Measurements from ENCODE around the gene GRB7.

Gene GRB7

DNA sequence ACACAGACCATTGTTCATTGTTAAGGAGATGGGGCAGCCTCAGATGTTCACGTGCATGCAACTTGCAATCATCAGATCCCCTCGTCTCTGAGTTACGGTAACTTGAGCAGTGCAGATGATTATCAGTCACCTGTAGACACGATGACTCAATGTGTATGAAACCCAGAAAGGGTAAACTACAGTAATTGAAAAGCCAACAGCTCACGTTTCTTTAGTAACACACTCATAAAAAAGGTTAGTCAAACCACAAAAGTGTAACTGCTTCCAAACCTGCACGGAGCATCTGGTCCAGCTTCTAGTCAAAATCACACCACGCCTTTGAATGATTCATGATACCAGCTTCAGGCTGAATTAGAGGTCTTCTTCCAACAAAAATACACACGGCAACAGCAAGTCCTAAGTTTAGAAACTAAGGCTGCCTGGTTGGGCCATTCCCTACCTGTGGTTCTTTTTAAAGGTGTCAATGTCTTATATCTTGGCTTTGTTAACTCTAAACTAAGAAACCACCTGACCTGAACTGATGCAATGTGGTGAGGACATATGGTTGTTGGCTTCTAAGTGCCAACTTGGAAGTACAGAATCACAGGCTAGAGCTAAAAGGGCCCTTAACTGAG lies 32.3 kb downstream of the GRB7 start:
- DNase-seq: no peak

DNA sequence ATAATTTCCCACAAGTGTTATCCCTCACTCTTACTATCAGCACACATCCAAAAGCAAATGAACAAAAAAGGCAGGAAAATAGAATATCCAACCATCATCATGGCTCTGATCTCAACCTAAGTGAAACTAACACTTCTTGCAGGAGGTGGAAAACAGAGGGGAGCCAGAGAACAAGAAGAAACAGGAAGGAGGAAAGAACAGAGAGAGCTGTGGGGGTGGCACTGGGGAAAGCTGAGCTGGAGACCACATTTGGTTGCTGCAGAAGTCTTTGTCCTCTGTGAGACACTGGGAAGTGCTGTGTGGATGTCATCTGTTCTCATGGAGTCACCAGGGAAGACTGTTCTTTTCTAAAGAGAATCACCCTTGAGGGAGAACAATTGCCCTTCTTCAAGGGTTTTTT lies 34.7 kb downstream of the GRB7 start:
- no peak for DNase-seq

DNA sequence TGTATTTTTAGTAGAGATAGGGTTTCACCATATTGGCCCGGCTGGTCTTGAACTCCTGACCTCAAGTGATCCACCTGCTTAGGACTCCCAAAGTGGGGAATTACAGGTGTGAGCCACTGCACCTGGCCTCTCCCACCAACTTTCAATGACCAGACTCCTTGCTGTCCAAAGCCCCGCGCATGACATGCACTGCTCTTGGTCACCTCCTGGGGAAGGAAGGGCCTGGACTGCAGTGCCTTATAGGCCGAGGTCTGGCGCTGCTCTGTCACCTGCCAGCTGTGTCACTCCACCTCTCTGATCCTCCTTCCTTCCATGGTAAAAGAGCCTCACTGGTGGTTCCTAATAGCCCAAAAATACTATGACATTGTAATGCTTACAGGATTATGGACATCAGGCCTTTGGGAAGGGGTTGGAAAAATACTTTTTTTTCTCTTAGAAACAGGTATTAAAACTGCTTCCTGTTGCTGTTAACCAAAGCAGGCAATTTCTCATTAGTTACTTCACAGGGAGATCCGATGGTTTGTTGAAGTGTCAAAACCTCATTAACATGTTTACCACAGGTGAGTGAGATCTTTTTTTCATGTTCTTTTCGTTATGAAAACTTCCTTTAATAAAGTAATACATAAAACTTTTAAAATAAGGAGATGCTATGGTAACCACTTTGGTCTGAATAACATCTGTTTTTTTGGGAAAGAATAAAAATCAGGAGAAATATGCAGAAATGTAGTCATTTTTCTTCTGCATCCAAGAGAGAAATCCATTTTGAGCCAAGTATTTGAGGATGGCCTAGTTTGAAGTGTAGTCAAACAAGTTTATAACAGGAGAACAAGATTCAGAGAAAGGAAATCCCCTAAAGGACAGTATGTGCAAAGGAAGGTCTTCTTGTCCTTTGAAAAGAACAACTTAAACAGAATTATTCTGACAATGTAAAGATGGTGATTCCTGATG lies 35.5 kb downstream of the GRB7 start:
- DNase-seq: no peak

DNA sequence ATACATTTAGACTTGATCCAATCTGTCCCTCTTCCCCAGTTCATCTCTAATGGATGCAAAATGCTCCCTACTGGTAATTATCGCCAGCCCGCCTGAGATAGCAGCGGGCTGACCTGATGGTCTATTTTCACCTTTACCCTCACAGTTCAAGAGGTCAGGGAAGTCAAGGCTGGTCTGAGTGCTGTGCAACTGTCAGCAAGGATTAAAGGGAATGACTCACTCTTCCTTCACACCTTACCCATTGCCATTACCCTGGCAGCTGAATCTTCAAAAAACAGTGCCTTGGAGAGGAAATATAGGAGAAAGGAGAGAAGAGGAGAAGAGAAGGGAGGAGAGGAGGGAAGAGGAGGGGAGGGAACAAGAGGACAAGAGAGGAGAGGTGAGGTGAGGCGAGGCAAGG lies 36.3 kb downstream of the GRB7 start:
- DNase-seq: no peak

DNA sequence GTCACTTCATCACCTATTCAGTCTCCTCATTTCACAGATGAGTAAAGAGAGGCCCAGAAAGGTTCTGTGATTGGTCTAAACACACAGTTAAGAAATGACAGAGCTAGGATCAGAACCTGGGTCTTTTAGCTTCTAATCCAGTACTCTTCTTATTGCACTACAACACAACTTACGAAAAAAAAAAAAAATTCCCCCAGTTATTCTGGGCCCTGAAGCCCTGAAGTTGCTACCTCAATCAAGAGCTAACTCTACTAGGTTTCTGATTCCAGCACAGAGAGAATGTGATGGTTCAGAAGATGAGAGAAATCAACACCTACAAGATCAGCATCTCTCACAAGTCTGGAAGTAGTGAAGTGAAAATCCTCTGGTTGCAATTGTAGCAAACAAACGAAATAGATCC lies 37.3 kb downstream of the GRB7 start:
- no peak for DNase-seq

DNA sequence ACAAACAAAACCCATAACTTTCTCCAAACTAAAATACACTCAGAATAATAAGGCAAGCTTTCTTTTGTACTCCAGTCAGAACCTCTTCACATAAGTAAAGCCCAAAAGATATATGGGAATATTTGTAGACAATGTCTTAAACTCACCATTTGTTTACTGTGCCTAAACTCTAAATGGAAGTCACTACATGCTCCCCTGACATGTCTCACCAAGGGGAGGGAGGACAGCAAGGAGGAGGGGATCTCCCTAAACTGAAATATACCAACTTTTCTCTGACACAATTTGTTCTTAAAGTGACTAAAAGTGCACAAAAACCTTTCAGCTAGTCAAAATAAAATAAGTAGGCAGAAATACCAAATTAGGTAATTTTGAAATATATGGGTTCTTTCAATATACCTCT lies 38.5 kb downstream of the GRB7 start:
- no peak for DNase-seq

DNA sequence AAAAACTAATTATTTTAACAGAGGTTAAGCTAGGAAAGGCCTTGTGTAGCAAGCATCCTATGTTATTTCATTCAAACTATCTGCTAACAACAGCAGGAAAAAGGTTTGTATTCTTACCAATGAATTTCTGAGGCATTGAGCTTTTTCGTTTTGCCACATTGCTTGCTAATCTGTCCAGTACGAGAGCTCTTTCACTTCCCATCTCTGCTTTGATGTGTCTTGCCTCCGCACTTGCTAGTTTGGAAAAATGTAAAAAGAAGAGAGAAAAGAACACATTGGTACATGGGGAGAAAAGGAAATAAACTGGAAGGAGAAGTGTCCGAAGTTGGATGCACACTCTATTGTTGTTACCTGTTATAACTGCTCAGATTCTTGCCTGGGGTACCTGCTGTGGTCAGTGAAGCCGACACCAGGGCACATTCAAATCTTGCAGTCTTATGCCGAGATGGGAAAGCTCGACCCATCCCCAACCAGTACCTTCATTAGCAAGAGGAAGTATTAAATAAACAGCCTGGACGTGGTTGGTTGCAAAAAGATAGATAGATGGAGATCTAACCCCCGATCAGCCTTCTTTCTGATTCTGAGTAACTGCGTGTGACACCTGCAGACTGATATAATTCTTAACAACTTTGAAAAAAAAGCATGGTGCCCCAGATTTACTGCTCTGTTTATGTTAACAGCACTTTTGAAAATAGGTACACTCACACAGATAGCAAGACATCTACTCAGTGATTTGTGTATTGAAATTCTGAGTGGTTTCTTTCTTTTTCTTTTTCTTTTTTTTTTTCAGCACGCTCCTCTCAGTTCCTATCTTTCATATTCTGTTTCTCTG lies 40.0 kb downstream of the GRB7 start:
- no peak for DNase-seq

DNA sequence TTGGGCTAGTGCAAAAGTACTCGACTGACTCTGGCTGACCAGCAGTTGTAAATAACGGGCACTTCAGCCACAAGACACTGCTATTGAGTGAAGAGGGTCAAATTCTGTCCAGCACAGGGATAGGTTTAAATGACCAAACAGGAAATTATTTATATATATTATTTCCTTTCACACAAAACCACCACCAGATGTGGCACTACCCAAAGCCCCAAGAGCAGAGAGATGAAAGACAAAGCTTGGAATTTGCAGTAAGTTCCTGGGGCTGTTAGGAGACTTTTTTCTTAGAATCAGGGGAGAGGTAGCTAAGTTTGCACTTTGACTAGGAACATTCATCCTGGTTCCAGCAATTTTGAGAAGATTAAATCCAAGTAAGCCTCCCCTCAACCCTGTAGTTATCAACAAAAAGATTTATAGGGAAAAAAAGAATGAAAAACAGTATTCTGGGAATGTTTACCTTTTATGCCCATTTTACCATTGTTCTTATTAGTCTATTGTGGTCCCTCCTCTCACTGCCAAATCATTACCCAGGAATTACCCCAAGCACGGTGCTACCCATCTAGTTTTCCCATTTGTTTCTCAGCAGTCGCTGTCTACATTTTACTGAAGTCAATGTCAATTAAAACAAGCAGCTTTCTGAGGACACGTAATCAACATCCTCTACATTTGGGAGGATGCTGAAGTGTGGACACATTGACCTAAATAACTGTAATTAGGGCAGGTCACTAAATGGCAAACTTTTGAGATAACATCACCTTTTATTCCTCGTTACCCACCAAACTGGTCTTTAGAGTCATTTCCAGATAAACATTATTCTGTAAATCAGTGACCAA lies 43.5 kb downstream of the GRB7 start:
- no peak for DNase-seq

DNA sequence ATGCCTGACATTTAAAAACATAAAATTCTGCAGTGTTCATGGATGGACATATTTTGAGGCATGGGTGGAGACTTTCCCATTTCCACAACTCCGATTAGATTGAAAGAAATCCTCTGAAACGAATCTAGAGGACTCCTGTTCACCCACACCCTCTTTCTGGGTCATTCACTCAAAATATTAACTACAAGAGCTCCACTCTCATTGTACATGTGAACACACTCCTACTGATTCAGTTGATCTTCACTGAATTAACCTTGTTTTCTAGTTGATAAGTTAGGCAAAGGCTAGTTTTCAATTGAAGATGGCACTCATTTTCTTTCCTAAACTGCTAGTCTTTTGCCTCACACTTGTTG lies 44.1 kb downstream of the GRB7 start:
- no peak for DNase-seq

DNA sequence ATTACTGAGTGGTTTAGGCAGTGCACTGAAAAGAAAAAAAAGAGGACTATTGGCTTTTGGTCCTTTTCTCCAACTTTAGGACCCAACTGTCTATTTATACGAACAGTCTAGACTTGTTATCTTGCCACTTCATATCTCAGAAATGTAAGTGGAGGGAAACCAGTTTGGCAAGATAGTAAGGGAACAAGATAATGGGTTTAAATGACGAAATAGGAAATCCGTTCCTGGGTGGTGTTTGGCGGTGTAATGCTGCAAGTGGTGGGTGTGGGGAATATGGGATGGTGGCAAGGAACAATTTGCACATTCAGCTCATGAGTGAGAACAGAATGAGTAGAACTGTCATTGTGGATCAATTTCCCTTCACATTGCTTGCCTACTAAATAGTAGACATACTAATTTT lies 44.7 kb downstream of the GRB7 start:
- no peak for DNase-seq

DNA sequence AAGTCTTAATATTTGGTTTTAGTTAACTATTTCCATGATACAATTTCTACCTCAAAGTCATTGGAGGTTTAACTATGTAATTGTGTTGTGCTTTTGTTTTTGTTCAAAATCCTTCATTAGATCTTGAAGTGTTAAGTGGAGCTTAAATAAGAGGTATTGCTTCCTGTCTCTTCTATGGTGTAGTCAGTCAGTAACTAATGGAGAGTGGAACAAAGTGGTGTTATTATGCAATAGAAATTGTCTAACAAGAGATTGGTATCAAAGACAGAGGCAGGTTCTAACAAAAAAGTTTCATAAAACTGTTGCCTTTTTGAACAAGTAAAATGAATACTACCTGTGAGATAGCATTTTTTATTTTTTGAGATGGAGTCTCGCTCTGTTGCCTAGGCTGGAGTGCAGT lies 45.2 kb downstream of the GRB7 start:
- DNase-seq: no peak

DNA sequence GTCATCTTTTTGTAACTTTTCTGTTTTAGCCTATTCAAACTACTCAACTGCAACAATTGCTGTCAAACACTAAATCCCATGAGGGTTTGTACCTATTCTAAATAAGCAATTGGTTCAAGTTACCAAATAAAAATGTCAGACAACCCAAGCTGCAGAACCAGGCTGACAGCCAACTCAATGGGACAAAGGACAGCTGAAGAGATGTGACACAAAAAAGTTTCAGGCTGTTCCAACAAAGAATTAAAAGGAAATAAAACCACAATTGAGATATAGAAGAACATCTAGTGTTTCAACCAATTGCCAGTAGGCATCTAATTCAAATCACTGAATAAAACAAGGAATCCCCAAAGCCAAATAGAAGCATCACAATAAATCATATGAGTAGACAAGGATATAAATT lies 49.3 kb downstream of the GRB7 start:
- DNase-seq: no peak

DNA sequence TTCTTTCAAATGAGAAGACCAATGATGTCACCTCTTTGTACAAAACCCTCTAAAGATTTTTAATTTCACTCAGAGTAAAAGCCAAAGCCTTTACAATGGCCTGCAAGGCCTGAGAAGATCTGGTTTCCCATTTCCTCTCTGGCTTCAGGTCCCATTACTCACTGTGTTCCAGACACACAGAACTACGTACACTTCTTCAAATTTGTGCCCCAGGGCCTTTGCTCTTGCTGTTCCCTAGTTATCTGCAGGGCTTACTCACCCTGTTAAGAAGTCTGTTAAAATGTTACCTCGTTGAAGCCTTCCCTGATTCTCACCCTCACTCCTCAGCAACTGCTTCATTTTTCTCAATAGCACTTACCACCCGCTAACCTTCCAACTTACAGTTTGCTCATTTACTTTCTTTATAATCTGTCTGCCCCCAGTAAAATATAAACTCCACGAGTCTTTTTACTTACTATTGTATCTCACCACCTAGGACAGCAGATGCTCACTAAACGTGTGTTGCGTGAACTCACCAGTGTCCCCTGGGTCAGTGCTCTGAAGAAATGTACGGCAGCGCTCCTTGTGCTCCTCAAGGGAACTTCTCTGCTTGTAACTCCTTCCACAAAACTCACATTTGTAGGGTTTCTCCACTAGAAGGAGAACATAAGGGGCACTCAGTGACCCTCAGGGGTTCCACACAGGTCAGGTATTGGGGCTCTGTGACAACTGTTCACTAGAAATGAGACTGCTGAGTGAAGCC lies 50.2 kb downstream of the GRB7 start:
- no peak for DNase-seq

DNA sequence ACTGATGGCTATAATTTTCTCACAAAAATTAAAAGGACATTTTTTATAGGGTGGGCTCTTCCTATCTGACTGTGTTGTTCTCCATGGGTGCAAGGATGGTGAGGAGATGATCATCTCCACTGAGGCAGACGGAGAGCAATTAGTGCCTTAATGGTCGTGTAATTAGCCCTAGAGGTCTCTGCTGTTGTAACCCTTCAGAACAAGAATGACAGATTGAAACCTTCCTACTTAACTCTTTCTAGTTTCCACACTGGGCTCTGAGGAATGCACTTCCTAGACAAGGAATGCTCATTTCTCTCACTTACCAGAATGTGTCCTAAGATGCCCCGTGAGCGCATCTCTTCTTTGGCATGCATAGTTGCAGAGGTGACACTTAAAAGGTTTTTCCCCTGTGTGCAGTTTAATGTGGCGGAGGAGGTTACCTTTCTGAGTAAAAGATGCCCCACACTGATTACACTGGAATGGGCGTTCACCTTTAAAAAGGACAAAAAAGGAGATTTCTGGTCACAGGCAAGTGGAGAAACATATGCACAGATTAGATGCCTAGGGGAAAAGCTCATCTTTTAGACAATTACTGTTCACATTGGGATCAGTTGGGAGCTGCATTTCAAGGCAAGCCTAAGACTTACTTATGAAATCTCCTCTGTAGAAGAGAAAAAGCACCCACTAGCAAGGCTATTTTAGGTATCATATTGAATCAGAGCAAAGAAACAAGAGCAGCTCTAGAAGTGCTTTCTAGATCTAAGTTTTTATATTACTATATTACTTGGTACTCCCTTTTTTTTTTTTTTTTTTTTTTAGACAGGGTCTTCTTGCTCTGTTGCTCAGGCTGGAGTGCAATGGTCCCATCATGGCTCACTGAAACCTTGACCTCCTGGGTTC lies 53.6 kb downstream of the GRB7 start:
- DNase-seq: no peak

DNA sequence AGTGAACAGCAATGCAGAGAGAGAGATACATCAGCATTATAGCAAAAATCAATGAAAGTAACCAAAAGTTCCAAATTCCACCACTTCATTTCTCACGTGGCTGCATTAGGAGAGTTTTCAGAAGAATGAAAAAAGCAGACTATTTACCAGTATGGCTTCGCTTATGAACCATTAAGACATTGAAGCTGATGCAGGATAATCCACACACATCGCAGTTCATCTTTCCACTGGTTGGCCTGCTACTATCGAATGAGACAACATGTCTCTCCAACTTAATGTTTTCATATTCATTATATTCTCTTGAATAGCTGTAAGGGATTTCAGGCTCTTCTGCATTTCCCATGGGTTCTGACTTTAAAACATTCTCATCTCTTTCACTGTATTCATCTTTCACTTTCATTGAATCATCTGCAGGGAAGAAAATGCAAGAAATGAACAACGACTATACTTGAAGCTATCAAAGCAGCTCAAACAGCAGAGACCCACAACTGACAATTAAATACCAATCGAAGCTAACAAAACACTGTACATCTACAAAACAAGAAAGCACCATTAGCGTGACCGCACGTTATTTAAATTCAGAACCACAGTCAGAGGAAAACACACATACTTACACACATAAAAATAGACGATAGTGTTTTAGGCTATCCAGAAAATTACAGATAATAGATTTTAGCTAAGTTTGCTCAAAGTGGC lies 54.9 kb downstream of the GRB7 start:
- DNase-seq: no peak

DNA sequence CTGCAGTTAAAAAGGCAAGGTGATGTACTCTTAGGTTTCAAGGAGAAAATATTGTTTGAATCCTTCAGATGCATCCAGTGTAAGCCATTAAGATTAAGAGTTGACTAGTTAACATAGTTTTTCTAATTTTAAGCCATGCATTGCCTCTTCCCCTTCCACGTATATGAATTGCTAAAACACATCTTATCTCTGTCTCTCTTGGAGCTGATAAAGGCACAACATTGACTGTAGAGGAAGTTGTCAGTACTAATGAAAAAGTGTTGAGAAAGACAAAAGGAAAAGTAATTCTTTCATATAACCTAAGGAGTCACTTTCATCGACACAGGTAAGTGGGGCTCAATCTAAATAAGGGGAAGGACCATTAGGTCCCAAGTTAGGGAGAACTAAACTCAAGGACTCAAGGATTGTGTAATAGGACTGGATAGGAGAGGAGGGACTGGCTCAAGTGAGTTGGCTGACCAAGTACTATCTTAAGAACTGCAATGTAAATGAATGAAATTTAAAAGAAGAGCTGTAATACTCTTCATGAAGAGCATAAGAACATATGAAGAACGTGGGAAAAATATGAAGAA lies 55.6 kb downstream of the GRB7 start:
- no peak for DNase-seq

DNA sequence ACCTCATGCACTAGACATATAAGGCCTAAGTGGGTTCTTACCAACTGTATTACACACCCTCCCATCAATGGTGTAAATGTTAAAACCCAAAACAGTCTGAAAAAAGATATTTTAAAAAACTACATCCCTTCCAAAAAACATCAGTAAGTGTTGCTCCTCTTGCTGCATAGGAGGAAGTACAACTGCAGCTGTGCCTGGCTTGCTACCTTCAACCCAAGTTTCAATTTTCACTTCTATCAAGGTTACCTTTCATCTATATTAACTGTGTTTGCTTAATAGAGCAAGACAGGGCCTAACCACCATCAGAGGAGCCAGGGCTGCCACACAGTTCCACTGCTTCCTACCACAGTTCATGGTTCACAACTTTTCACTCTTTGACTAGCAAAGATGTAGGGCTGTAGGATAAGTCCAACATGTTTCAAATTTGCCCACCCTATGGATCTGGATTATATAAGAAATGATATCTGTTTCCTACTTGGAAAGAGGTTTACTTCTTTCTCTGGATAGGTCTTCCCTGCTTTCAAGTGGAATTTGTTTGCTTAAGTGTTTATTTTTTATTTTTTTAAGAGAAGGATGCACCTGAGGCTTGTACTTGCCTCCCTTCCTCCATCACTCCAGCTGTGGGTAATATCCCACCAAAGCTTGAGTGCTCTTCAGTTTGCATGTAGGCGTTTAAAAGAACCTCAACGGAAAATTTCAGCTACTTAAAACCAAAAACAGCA lies 56.7 kb downstream of the GRB7 start:
- no peak for DNase-seq

Data from nucleus accumbens (tissue), 56 donors.